ENCODE results near the gene ACVR1. TPM values are rescaled to one million over a fixed set of nuclear protein-coding genes. Genes with fewer than 3 reads are reported as not detected.
"Not testable (repeated sequence)": the region's sequence is repeated elsewhere in the genome, so short reads cannot be mapped to it uniquely, and the experiment has no call there.

ACVR1 gene
- total RNA-seq, 1 experiment from 2014 or later, result 7.3 TPM

- DNase-seq, result no peak
- Histone ChIP-seq H3K36me3 (replicated peaks; ENCODE audit: control insufficient read depth, insufficient read depth, low read length) (no peaks in the 10 kb centered on the region), H3K4me3 (ENCODE audit: insufficient read depth, low read depth, low read length) (no peak overlapping the region), H3K27me3 (ENCODE audit: control insufficient read depth, insufficient read depth, low read length) (no peaks in the 10 kb centered on the region)
These were observed 38.2 kb downstream of the ACVR1 start for GRCh38 chr2:157837851-157838441.

- no peak for DNase-seq
- H3K4me3 ChIP-seq (ENCODE audit: insufficient read depth, low read depth, low read length), result no peak overlapping the region
- no peaks in the 10 kb centered on the region for H3K27me3 ChIP-seq (ENCODE audit: control insufficient read depth, insufficient read depth, low read length)
- no peaks in the 10 kb centered on the region for H3K36me3 ChIP-seq (replicated peaks; ENCODE audit: control insufficient read depth, insufficient read depth, low read length)
These were observed 39.6 kb downstream of the ACVR1 start for GRCh38 chr2:157836531-157836930.

GRCh38 chr2:157835425-157835824 lies 40.7 kb downstream of the ACVR1 start:
- Histone ChIP-seq H3K27me3 (ENCODE audit: control insufficient read depth, insufficient read depth, low read length) (no peaks in the 10 kb centered on the region), H3K36me3 (replicated peaks; ENCODE audit: control insufficient read depth, insufficient read depth, low read length) (no peaks in the 10 kb centered on the region), H3K4me3 (ENCODE audit: insufficient read depth, low read depth, low read length) (no peak overlapping the region)
- DNase-seq, result no peak

- Histone ChIP-seq H3K4me3 (ENCODE audit: insufficient read depth, low read depth, low read length) (no peak overlapping the region), H3K36me3 (replicated peaks; ENCODE audit: control insufficient read depth, insufficient read depth, low read length) (no peaks in the 10 kb centered on the region), H3K27me3 (ENCODE audit: control insufficient read depth, insufficient read depth, low read length) (no peaks in the 10 kb centered on the region)
- DNase-seq, result no peak
These were observed 41.1 kb downstream of the ACVR1 start for GRCh38 chr2:157835006-157835405.

- Histone ChIP-seq H3K4me3 (ENCODE audit: insufficient read depth, low read depth, low read length) (no peak overlapping the region), H3K27me3 (ENCODE audit: control insufficient read depth, insufficient read depth, low read length) (no peaks in the 10 kb centered on the region), H3K36me3 (replicated peaks; ENCODE audit: control insufficient read depth, insufficient read depth, low read length) (no peaks in the 10 kb centered on the region)
- no peak for DNase-seq
These were observed 42.4 kb downstream of the ACVR1 start for GRCh38 chr2:157833721-157834120.

- no peak for DNase-seq
- H3K36me3 ChIP-seq (replicated peaks; ENCODE audit: control insufficient read depth, insufficient read depth, low read length), result no peaks in the 10 kb centered on the region
- no peak overlapping the region for H3K4me3 ChIP-seq (ENCODE audit: insufficient read depth, low read depth, low read length)
- no peaks in the 10 kb centered on the region for H3K27me3 ChIP-seq (ENCODE audit: control insufficient read depth, insufficient read depth, low read length)
These were observed 44.4 kb downstream of the ACVR1 start for GRCh38 chr2:157831573-157832315.

GRCh38 chr2:157830696-157831570 lies 45.2 kb downstream of the ACVR1 start:
- H3K4me3 ChIP-seq (ENCODE audit: insufficient read depth, low read depth, low read length), result no peak overlapping the region

GRCh38 chr2:157830266-157830665 lies 45.9 kb downstream of the ACVR1 start:
- no peaks in the 10 kb centered on the region for H3K36me3 ChIP-seq (replicated peaks; ENCODE audit: control insufficient read depth, insufficient read depth, low read length)
- H3K4me3 ChIP-seq (ENCODE audit: insufficient read depth, low read depth, low read length), result no peak overlapping the region
- no peaks in the 10 kb centered on the region for H3K27me3 ChIP-seq (ENCODE audit: control insufficient read depth, insufficient read depth, low read length)
- no peak for DNase-seq

More at GRCh38 chr2:157830696-157831570, 45.2 kb downstream of the ACVR1 start:
- DNase-seq, result no peak
- Histone ChIP-seq H3K27me3 (ENCODE audit: control insufficient read depth, insufficient read depth, low read length) (no peaks in the 10 kb centered on the region), H3K36me3 (replicated peaks; ENCODE audit: control insufficient read depth, insufficient read depth, low read length) (no peaks in the 10 kb centered on the region)

GRCh38 chr2:157827377-157827776 lies 48.8 kb downstream of the ACVR1 start:
- Histone ChIP-seq H3K4me3 (ENCODE audit: insufficient read depth, low read depth, low read length) (no peak overlapping the region), H3K36me3 (replicated peaks; ENCODE audit: control insufficient read depth, insufficient read depth, low read length) (no peaks in the 10 kb centered on the region), H3K27me3 (ENCODE audit: control insufficient read depth, insufficient read depth, low read length) (no peaks in the 10 kb centered on the region)
- DNase-seq, result no peak

- H3K27me3 ChIP-seq (ENCODE audit: control insufficient read depth, insufficient read depth, low read length); H3K4me3 ChIP-seq (ENCODE audit: insufficient read depth, low read depth, low read length); H3K36me3 ChIP-seq (replicated peaks; ENCODE audit: control insufficient read depth, insufficient read depth, low read length); DNase-seq: not testable (repeated sequence)
These were observed 49.5 kb downstream of the ACVR1 start for GRCh38 chr2:157826644-157827043.

GRCh38 chr2:157825885-157826284 lies 50.2 kb downstream of the ACVR1 start:
- DNase-seq, result no peak
- H3K36me3 ChIP-seq (replicated peaks; ENCODE audit: control insufficient read depth, insufficient read depth, low read length), result no peaks in the 10 kb centered on the region
- H3K4me3 ChIP-seq (ENCODE audit: insufficient read depth, low read depth, low read length), result no peak overlapping the region
- no peaks in the 10 kb centered on the region for H3K27me3 ChIP-seq (ENCODE audit: control insufficient read depth, insufficient read depth, low read length)

- no peaks in the 10 kb centered on the region for H3K36me3 ChIP-seq (replicated peaks; ENCODE audit: control insufficient read depth, insufficient read depth, low read length)
- H3K27me3 ChIP-seq (ENCODE audit: control insufficient read depth, insufficient read depth, low read length), result no peaks in the 10 kb centered on the region
- DNase-seq, result no peak
- no peak overlapping the region for H3K4me3 ChIP-seq (ENCODE audit: insufficient read depth, low read depth, low read length)
These were observed 53.1 kb downstream of the ACVR1 start for GRCh38 chr2:157822993-157823392.

GRCh38 chr2:157822533-157822932 lies 53.6 kb downstream of the ACVR1 start:
- H3K27me3 ChIP-seq (ENCODE audit: control insufficient read depth, insufficient read depth, low read length), result no peaks in the 10 kb centered on the region
- DNase-seq, result no peak
- H3K4me3 ChIP-seq (ENCODE audit: insufficient read depth, low read depth, low read length), result no peak overlapping the region
- no peaks in the 10 kb centered on the region for H3K36me3 ChIP-seq (replicated peaks; ENCODE audit: control insufficient read depth, insufficient read depth, low read length)

GRCh38 chr2:157821519-157822131 lies 54.5 kb downstream of the ACVR1 start:
- DNase-seq, result no peak
- no peaks in the 10 kb centered on the region for H3K36me3 ChIP-seq (replicated peaks; ENCODE audit: control insufficient read depth, insufficient read depth, low read length)
- no peaks in the 10 kb centered on the region for H3K27me3 ChIP-seq (ENCODE audit: control insufficient read depth, insufficient read depth, low read length)
- no peak overlapping the region for H3K4me3 ChIP-seq (ENCODE audit: insufficient read depth, low read depth, low read length)
